NCI-H524 (cell line): ENCODE data around the gene UBE2D2.
"Not testable (repeated sequence)": the region's sequence is repeated elsewhere in the genome, so short reads cannot be mapped to it uniquely, and the experiment has no call there.

Experiments used
- DNase-seq, 2 experiments: peaks; one replicate each; lab custom pipeline; 2025; lab: John Stamatoyannopoulos, UW

UBE2D2 gene

GRCh38 chr5:139584137-139584536 is 23.0 kb downstream of the UBE2D2 start:
- DNase-seq, result no peak

DNA sequence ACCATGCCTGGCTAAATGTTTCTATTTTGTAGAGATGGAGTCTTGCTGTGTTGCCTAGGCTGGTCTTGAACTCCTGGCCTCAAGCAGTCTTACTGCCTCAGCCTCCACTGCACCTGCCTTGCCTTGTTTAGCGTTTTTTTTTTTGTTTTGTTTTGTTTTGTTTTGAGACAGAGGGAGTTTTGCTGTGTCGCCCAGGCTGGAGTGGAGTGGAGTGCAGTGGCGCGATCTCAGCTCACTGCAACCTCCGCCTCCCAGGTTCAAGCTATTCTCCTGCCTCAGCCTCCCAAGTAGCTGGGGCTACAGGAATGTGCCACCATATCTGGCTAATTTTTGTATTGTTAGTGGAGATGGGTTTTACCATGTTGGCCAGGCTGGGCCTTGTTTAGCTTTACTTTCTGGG is 27.0 kb downstream of the UBE2D2 start:
- DNase-seq, result not testable (repeated sequence)

GRCh38 chr5:139588962-139589361 is 27.8 kb downstream of the UBE2D2 start:
- DNase-seq, result peak in 1 of 2 experiments; percentile 0

GRCh38 chr5:139592289-139592688 is 31.1 kb downstream of the UBE2D2 start:
- no peak for DNase-seq

GRCh38 chr5:139593076-139593475 is 31.9 kb downstream of the UBE2D2 start:
- DNase-seq, result not testable (repeated sequence)

GRCh38 chr5:139593716-139594319 is 32.7 kb downstream of the UBE2D2 start:
- DNase-seq, result no peak

DNA sequence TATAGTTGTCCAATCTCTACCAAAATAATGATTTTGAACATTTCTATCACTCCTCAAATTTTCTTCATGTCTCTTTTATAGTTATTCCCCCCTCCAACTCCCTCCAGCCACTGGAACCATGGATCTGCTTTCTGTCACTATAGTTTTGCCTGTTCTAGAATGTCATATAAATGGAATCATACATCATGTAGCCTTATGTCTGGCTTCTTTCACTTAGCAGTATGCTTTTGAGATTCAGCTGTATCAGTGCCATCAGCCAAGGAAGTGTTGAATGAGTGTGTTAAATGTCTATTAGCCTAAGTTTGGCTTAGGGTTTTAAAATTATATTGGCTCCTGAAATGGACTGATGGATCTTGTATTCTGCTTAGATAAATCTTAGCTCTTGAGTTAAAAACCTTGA is 36.0 kb downstream of the UBE2D2 start:
- no peak for DNase-seq

DNA sequence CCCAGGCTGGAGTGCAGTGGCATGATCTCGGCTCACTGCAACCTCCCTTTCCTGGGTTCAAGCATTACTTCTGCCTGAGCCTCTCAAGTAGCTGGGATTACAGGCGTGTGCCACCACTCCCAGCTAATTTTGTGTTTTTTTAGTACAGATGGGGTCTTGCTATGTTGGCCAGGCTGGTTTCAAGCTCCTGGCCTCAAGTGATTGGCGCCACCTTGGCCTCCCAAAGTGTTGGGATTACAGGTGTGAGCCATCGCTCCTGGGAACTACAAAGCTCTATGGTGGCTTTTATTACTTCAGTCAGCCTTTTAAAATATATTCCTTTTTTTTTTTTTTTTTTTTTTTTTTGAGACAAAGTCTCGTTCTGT is 37.4 kb downstream of the UBE2D2 start:
- DNase-seq, result not testable (repeated sequence)

DNA sequence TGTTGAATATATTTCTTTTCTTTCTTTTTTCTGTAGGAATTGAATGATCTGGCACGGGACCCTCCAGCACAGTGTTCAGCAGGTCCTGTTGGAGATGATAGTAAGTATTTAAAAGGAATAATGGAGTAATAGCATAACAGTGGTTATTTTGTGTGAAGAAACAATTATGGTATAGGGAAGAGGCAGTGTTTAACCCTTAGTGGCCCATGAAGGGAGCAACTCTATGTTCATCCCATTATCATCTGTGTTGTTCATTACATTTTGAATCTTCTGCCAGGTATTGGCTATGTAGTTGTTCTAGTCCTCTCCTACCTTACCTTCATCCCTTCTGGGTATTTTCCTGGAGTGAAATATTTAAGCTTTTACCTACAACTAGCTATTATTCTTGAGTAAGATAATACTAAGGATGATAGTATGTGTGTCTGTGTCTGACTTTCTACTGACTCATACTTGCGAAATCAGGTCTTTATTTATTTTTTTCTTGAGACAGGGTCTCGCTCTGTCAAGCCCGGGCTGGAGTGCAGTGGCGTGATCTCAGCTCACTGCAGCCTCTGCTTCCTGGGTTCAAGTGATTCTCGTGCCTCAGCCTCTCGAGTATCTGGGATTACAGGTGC is 39.3 kb downstream of the UBE2D2 start:
- DNase-seq, result no peak

- DNase-seq, result no peak
These were observed 40.3 kb downstream of the UBE2D2 start for GRCh38 chr5:139601429-139601828.

- not testable (repeated sequence) for DNase-seq
These were observed 40.8 kb downstream of the UBE2D2 start for GRCh38 chr5:139601948-139602347.

DNA sequence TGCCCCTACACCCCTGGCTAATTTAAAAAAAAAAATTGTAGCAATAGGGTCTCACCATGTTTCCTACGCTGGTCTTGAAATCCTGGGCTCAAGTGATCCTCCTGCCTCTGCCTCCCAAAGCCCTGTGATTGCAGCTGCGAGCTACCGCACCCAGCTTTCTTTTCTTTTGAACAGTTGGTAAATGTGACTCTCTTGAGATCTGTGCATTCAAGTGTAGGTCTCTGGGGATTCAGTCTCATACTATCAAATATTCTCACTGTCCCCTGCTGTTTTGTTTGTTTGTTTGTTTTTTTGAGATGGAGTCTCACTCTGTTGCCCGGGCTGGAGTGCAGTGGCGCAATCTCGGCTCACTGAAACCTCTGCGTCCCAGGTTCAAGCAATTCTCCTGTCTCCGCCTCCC is 44.7 kb downstream of the UBE2D2 start:
- no peak for DNase-seq

DNA sequence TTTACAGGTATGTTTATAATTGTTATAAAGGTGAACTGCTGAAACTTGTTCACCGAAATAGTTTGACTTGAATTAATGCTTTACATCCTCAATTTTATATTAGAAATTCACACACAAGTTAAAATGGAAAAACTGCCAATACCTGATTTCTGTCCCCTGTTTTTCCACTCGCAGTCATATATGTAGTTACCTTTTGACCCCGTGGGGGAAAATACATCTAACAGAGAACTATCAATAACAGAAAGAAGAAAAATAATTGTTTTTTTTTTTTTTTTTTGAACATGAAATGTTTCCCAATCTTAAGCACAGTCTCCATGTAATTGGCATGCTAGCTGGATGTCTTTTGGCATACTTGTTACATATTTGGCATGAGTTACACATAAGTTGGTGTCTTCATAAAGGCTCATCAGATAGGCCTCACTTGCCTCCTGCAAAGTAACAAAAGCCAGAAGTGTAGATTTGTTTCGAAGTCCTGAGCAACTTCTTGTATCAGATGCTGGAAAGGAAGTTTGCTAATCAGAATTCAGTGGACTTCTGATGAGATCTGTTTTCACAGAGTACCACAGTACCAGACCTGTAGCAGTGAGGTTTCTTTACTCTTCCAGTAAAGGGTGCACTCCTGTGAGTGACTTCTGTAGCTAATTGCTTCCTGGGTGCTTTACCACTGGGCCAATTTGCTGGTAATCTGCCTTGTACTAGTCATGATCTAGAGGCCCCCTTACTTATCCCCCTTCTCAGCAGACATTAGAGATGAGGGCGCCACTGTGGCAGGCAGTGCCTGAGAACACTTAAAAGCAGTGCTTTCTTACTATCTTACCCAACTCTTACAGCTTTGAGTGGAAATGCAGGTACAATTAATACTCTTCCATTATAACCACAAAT is 50.8 kb downstream of the UBE2D2 start:
- DNase-seq, result no peak

DNA sequence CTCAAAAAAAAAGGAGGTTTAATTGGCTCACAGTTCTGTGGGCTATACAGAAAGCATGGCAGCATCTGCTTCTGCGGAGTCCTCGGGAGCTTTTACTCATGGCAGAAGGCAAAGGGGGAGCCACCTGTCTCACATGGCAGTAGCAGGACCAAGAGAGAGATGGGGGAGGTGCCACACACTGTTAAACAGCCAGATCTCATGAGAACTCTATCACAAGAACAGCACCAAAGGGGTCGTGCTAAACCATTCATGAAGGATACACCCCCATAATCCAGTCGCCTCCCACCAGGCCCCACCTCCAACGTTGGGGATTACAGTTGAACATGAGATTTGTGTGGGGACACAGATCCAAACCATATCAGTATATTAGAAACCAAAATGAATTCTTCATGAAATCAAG is 58.7 kb downstream of the UBE2D2 start:
- peak in 1 of 2 experiments; percentile 38 for DNase-seq

- DNase-seq, result not testable (repeated sequence)
These were observed 64.3 kb downstream of the UBE2D2 start for GRCh38 chr5:139625398-139625797.

DNA sequence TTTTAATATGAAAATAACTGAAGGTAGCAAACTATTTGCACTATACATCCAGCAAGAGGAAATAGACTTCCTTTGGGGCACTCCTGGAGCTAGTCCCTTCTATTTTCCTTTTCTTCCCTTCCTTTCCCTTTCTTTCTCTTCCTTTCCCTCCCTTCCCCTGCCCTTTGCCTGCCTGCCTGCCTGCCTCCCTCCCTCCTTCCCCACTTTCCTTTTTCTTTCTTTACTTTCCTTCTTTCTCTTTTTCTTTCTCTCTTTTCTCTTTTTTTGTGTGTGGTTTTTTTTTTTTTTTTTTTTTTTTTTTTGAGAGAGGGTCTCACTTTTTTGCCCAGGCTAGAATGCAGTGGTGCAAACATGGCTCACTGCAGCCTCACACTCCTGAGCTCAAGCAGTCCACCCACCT is 69.7 kb downstream of the UBE2D2 start:
- DNase-seq, result no peak

- no peak for DNase-seq
These were observed 70.5 kb downstream of the UBE2D2 start for GRCh38 chr5:139631520-139632165.

- peak; percentile 80 to 81 for DNase-seq
These were observed 72.3 kb downstream of the UBE2D2 start for GRCh38 chr5:139633295-139634027.

- peak; percentile 49 to 84 for DNase-seq
These were observed 72.8 kb downstream of the UBE2D2 start for GRCh38 chr5:139634028-139634325.

- no peak for DNase-seq
These were observed 73.4 kb downstream of the UBE2D2 start for GRCh38 chr5:139634541-139634940.

DNA sequence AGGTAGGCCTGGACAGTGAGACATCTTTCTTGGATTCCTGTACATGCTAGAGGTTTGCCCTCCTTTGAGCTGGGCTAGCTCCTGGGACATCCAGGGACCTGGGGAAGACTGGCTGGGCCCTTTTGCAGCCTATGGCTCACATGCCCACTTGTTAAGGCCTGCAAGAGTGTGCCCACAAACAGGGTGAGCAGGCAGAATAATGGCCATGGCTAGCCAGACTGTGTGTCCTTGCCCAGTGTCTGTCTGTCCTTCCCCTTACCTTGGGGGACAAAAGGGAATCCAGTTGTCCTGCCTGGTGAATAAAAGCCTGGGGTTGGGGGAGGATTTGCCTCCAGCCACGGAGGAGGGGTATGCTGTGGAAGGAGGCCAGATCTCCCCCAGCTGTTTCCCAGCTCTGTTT is 74.1 kb downstream of the UBE2D2 start:
- no peak for DNase-seq

GRCh38 chr5:139635606-139636206 is 74.6 kb downstream of the UBE2D2 start:
- DNase-seq, result peak; percentile 83 to 91
